ENCODE measurements around the gene FICD. TPM values are rescaled to one million over a fixed set of nuclear protein-coding genes. Genes with fewer than 3 reads are reported as not detected.

FICD gene
- total RNA-seq, 2 experiments from 2014 or later, result 3.4 to 3.9 TPM

DNA sequence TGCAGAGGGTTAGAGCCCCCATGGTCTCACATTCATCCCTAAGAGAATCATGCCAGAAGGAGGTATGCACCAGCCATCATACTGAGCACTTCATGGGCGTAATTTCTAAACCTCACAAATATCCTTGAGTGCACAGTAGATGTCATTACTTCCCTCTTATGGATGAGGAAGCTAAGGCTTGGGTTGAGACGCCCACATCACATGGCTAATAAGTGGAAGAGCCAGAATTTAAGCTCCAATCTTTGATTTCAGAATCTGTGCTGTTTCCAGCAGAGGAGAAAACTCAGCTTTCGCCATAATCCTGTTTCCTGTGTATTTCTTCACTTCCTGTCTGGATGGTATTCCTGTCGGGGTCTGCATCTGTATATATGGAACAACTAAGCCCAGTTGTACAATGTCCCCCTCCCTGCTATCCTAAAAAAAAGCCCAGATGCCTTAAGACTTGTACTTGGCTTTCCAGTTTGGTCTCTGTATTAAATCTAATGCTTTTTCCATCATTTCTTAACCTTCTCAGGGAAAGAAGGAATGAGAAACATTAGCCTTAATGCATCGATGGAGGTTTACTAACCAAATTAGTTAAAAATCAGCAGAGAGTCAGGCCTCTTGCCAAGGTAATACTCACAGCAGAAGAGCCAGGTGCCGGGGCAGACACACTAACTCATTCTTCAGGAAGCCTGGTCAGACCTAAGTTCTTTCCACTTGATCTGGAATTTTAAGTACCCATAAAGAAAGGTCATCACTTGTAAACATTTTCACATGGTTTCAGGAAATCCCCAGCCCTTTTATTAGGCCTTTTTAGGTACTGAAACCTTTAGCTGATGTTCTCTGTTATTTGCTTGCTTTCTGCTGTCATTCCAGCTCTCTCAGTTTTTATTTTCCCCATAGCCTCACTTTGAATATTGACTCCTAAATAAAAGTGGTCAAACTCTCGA, 52.6 kb downstream of the FICD start:
- CTCF ChIA-PET, result interaction anchor here (0.8 to 24.3 kb wide), 9 partner anchors 11 to 236 kb away, joined by 3 to 645 read pairs (median 6); partner anchors contain the start of gene SELPLG
- Mint-ChIP-seq H3K4me3 (peak overlapping the region; percentile 56), H3K9me3 (no peaks in the 10 kb centered on the region), H3K27ac (peak overlapping the region; percentile 90), H3K36me3 (ENCODE audit: low read depth) (peaks cover 57% of the 10 kb centered on the region), H3K4me1 (ENCODE audit: low read depth) (peaks cover 82% of the 10 kb centered on the region), H3K27me3 (no peaks in the 10 kb centered on the region)
- TF ChIP-seq, protein P1, sequence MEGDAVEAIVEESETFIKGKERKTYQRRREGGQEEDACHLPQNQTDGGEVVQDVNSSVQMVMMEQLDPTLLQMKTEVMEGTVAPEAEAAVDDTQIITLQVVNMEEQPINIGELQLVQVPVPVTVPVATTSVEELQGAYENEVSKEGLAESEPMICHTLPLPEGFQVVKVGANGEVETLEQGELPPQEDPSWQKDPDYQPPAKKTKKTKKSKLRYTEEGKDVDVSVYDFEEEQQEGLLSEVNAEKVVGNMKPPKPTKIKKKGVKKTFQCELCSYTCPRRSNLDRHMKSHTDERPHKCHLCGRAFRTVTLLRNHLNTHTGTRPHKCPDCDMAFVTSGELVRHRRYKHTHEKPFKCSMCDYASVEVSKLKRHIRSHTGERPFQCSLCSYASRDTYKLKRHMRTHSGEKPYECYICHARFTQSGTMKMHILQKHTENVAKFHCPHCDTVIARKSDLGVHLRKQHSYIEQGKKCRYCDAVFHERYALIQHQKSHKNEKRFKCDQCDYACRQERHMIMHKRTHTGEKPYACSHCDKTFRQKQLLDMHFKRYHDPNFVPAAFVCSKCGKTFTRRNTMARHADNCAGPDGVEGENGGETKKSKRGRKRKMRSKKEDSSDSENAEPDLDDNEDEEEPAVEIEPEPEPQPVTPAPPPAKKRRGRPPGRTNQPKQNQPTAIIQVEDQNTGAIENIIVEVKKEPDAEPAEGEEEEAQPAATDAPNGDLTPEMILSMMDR (IDR thresholded peaks at IDR 0.05), result no peak
- no peak for DNase-seq
- no peak for ATAC-seq
- intact Hi-C loops (cut with micrococcal nuclease), result loop anchor here (2.0 to 10.0 kb wide), 2 partner anchors 49 to 387 kb away; no protein-coding TSS in a partner anchor
- POLR2A ChIA-PET, result interaction anchor here (1.0 to 14.9 kb wide), 5 partner anchors 10 to 291 kb away, joined by 3 to 225 read pairs (median 6); partner anchors contain the start of gene SELPLG

DNA sequence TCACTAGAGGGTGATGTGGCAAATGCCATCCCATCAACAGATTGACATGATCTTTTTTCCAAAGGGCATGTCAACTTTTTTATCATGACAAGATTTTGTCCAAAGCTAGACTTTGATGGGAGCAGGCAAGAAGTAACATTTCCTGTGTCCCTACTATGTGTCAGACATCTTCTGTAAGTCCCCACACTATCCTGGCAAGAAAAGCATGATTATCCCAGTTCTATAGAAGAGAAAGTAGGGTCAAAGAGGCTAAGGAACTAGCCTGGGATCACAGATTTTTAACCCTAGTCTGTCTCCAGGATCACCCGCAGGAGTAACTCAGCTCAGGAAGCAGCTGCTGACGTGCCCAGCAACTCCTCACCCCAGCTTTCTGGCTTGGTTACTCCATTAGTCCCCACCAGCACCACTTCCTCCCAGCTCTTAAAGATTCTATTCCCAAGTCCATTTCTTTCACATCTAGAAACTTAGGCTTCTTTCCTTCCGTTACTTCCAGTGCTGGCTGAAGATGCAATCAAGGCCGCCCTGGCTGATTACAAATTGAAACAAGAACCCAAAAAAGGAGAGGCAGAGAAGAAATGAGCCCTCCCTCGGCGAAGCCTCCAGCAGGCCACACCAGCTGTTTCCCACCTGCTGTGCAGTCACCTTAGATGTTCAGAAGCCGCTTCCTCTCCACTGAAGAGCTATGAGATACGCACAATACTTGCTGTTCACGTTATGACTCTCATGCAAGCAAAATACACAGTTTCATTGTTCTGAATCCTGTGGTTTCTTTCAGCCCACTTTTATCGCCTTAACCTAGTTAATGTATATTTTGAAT, 53.5 kb downstream of the FICD start:
- TF ChIP-seq, protein P1 (IDR thresholded peaks at IDR 0.05), result no peak
- CTCF ChIA-PET, result interaction anchor here (0.6 to 24.3 kb wide), 9 partner anchors 11 to 235 kb away, joined by 3 to 645 read pairs (median 6); partner anchors contain the start of gene SELPLG
- POLR2A ChIA-PET, result interaction anchor here (1.0 to 14.9 kb wide), 5 partner anchors 9 to 290 kb away, joined by 3 to 225 read pairs (median 4); partner anchors contain the start of gene SELPLG

More for the DNA sequence above, 53.5 kb downstream of the FICD start:
- H3K36me3 Mint-ChIP-seq (ENCODE audit: low read depth), result peaks cover 57% of the 10 kb centered on the region
- no peaks in the 10 kb centered on the region for H3K27me3 Mint-ChIP-seq
- peak overlapping the region; percentile 56 for H3K4me3 Mint-ChIP-seq
- no peaks in the 10 kb centered on the region for H3K9me3 Mint-ChIP-seq
- peak; percentile 88 for ATAC-seq
- peak overlapping the region; percentile 90 for H3K27ac Mint-ChIP-seq
- DNase-seq, result peak; percentile 90
- peaks cover 88% of the 10 kb centered on the region for H3K4me1 Mint-ChIP-seq (ENCODE audit: low read depth)
- intact Hi-C loops (cut with micrococcal nuclease), result loop anchor here (2.0 to 10.0 kb wide), 2 partner anchors 48 to 386 kb away; no protein-coding TSS in a partner anchor

Other genes starting within 250 kb of the FICD start
- gene CMKLR1, start 176.0 kb upstream of the FICD start, total RNA-seq, result not detected
- gene SART3, start 45.9 kb downstream of the FICD start, total RNA-seq, result 10 to 100 TPM; 80.1 to 81.4 TPM
- gene ISCU, start 47.3 kb downstream of the FICD start, total RNA-seq, result 10 to 100 TPM; 69.4 to 70.5 TPM
- gene TMEM119, start 82.8 kb downstream of the FICD start, total RNA-seq, result not detected
- 10 to 100 TPM; 22.1 to 23.8 TPM for gene SELPLG, start 118.6 kb downstream of the FICD start, total RNA-seq
- gene CORO1C, start 216.2 kb downstream of the FICD start, total RNA-seq, result 10 to 100 TPM; 90.1 to 98.9 TPM